Suprapubic skin (tissue), 4 donors: Measurements from ENCODE around the gene KIAA0930. TPM values are rescaled to one million over a fixed set of nuclear protein-coding genes. Genes with fewer than 3 reads are reported as not detected.

Experiments
- DNase-seq, 2 donors: peaks; one replicate each; pipeline ENCODE4 v3.0.0-alpha.2; 2019; ENCODE audit warnings: low spot score in 2 of 2
- H3K27ac ChIP-seq: fragments of 200-600 bp; sonication (generic); one replicate; pipeline ENCODE4 v1.5.1; 2019
- H3K27me3 ChIP-seq: fragments of 200-600 bp; sonication (generic); one replicate; pipeline ENCODE4 v1.5.1; 2019
- H3K36me3 ChIP-seq: fragments of 200-600 bp; sonication (generic); one replicate; pipeline ENCODE4 v1.5.1; 2019
- H3K4me1 ChIP-seq: fragments of 200-600 bp; sonication (generic); one replicate; pipeline ENCODE4 v1.5.1; 2019
- H3K4me3 ChIP-seq: fragments of 200-600 bp; sonication (generic); one replicate; pipeline ENCODE4 v1.5.1; 2019; ENCODE audit warnings: mild to moderate bottlenecking
- H3K9me3 ChIP-seq: fragments of 200-600 bp; sonication (generic); one replicate; pipeline ENCODE4 v1.5.1; 2019
- CTCF ChIP-seq, 2 donors: fragments of 200-600 bp in 1 of 2; fragments of 450-650 bp in 1 of 2; sonication (generic) in 1 of 2; IDR thresholded peaks; one replicate each; pipeline ENCODE4 v1.5.1; 2016 to 2019; ENCODE audit warnings: antibody characterized with exemption in 2 of 2, mild to moderate bottlenecking in 1 of 2, moderate library complexity in 1 of 2
- EP300 ChIP-seq: sonication (generic); formaldehyde crosslinking; IDR thresholded peaks from one replicate; pipeline ENCODE4 v1.6.1; 2017; ENCODE audit warnings: antibody characterized with exemption
- POLR2A ChIP-seq, 2 donors: fragments of 450-650 bp; IDR thresholded peaks; one replicate each; pipeline ENCODE4 v1.6.1; 2017; ENCODE audit warnings: antibody characterized with exemption in 2 of 2, mild to moderate bottlenecking in 2 of 2, moderate library complexity in 2 of 2
- POLR2AphosphoS5 ChIP-seq, 3 donors: sonication (generic); formaldehyde crosslinking; IDR thresholded peaks; one replicate each; pipeline ENCODE4 v1.6.1; 2017; ENCODE audit warnings: antibody characterized with exemption in 3 of 3
- WGBS: methylation state at CpG from one replicate; pipeline ENCODE4 v1.1.5; 2018; 5-methylcytosine and 5-hydroxymethylcytosine counted together
- total RNA-seq, 4 donors: library from RNA; depleted of rRNA; stranded (reverse); fragments of >200 nt; gene quantifications; one replicate each; pipeline ENCODE4 v1.1.0, GENCODE V29; 2016

Gene KIAA0930
- total RNA-seq, 4 donors from 2014 or later = 36.0 to 119 (median 74.4) TPM

- no peak for DNase-seq
- Histone ChIP-seq H3K36me3 (no peaks in the 10 kb centered on the region), H3K9me3 (no peaks in the 10 kb centered on the region), H3K4me1 (peaks cover 19% of the 10 kb centered on the region), H3K4me3 (no peak overlapping the region), H3K27ac (no peak overlapping the region), H3K27me3 (no peaks in the 10 kb centered on the region)
- TF ChIP-seq CTCF (IDR thresholded peaks at IDR 0.05) (no peak), POLR2A (IDR thresholded peaks at IDR 0.05) (no peak), POLR2AphosphoS5 (IDR thresholded peaks at IDR 0.05) (no peak), EP300 (no peak)
- 85% methylated on average over 5 of the region's 5 CpGs for WGBS
Observed at GRCh38 chr22:45221201-45221600, 19.5 kb downstream of the KIAA0930 start.

GRCh38 chr22:45218976-45219375 is 21.7 kb downstream of the KIAA0930 start:
- no peaks in the 10 kb centered on the region for H3K27me3 ChIP-seq
- no peak overlapping the region for H3K27ac ChIP-seq
- H3K4me3 ChIP-seq = no peak overlapping the region
- no peaks in the 10 kb centered on the region for H3K36me3 ChIP-seq
- H3K4me1 ChIP-seq = peaks cover under 1% of the 10 kb centered on the region
- TF ChIP-seq POLR2AphosphoS5 (IDR thresholded peaks at IDR 0.05) (no peak), CTCF (IDR thresholded peaks at IDR 0.05) (no peak), EP300 (no peak), POLR2A (IDR thresholded peaks at IDR 0.05) (no peak)
- H3K9me3 ChIP-seq = no peaks in the 10 kb centered on the region
- 74% methylated on average over 9 of the region's 9 CpGs for WGBS
- no peak for DNase-seq

GRCh38 chr22:45217806-45218205 is 22.9 kb downstream of the KIAA0930 start:
- Histone ChIP-seq H3K4me1 (peaks cover 11% of the 10 kb centered on the region), H3K27me3 (no peaks in the 10 kb centered on the region), H3K27ac (no peak overlapping the region), H3K4me3 (no peak overlapping the region), H3K36me3 (no peaks in the 10 kb centered on the region), H3K9me3 (no peaks in the 10 kb centered on the region)
- 96% methylated on average over 13 of the region's 14 CpGs for WGBS
- TF ChIP-seq EP300 = no peak
- TF ChIP-seq POLR2A (IDR thresholded peaks at IDR 0.05) = no peak
- no peak for TF ChIP-seq POLR2AphosphoS5 (IDR thresholded peaks at IDR 0.05)
- no peak for TF ChIP-seq CTCF (IDR thresholded peaks at IDR 0.05)
- no peak for DNase-seq

DNA sequence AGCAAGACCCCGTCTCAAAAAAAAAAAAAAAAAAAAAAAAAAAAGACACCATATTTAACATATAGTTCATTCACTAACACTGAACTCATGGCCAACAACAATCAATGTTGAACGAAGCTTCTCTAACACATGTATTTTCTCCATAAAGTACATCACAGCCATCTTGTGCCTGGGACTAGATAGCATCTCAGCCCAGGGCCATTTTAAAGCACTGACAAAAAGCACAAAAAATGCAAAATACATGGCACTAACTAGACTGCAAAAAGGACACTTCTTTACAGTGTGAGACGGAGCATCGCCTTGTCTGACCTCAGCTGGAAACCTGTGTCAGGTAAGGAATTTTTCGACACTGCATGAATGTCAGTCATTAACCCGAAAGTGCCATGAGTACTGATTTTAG is 23.3 kb downstream of the KIAA0930 start:
- no peak for DNase-seq
- Histone ChIP-seq H3K27me3 (no peaks in the 10 kb centered on the region), H3K27ac (no peak overlapping the region), H3K9me3 (no peaks in the 10 kb centered on the region), H3K36me3 (no peaks in the 10 kb centered on the region), H3K4me1 (peaks cover 15% of the 10 kb centered on the region), H3K4me3 (no peak overlapping the region)
- 93% methylated on average over 6 of the region's 6 CpGs for WGBS
- TF ChIP-seq POLR2AphosphoS5 (IDR thresholded peaks at IDR 0.05) (no peak), EP300 (no peak), POLR2A (IDR thresholded peaks at IDR 0.05) (no peak), CTCF (IDR thresholded peaks at IDR 0.05) (no peak)

DNA sequence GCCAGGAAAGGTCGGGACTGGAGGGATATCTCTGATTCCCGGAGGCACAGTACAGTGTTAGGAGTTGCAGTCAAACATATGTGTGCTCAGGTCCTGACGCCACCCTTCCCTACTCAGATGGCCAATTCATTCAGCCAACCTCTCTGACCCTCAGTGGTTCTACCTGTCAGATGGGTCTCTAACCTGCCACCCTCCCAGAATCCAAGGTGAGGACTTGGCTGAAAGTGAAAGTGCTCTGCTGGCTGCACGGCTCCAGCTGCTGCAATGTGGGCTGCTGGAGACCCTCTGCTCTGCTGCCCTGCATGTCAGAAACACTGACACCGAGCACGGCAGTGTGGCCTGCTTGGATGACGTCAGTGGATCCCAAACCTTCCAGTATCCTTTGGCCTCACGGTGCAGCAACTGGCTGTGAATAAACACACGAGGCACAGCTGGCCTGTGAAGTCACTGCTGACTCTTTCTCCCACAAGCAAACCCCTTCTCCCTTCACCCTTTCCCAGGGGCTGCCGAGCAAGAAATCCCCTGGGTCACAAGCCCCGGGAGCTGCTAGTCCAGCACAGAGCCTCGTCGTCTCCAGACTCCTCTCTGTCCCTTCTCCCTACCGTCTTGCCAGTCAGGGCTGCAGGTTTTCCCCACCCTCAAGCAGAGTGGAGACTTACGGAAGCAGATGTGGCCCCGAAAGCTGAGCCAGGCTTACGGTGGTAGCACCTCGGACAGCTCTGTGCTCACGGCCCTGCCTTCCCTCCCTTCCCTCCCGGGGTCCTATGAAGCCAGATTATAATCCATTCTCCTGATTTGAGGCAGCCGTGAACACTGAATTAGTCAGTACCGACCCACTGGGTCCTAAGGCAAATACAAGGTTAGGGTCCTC is 24.3 kb downstream of the KIAA0930 start:
- H3K36me3 ChIP-seq = no peaks in the 10 kb centered on the region
- no peak overlapping the region for H3K27ac ChIP-seq
- no peaks in the 10 kb centered on the region for H3K27me3 ChIP-seq
- peaks cover 25% of the 10 kb centered on the region for H3K4me1 ChIP-seq
- DNase-seq = no peak
- H3K9me3 ChIP-seq = no peaks in the 10 kb centered on the region
- 49% methylated on average over 18 of the region's 22 CpGs for WGBS
- no peak for TF ChIP-seq CTCF (IDR thresholded peaks at IDR 0.05)
- no peak for TF ChIP-seq POLR2AphosphoS5 (IDR thresholded peaks at IDR 0.05)
- H3K4me3 ChIP-seq = no peak overlapping the region
